ENCODE results near the gene RARB.

The RARB gene

DNA sequence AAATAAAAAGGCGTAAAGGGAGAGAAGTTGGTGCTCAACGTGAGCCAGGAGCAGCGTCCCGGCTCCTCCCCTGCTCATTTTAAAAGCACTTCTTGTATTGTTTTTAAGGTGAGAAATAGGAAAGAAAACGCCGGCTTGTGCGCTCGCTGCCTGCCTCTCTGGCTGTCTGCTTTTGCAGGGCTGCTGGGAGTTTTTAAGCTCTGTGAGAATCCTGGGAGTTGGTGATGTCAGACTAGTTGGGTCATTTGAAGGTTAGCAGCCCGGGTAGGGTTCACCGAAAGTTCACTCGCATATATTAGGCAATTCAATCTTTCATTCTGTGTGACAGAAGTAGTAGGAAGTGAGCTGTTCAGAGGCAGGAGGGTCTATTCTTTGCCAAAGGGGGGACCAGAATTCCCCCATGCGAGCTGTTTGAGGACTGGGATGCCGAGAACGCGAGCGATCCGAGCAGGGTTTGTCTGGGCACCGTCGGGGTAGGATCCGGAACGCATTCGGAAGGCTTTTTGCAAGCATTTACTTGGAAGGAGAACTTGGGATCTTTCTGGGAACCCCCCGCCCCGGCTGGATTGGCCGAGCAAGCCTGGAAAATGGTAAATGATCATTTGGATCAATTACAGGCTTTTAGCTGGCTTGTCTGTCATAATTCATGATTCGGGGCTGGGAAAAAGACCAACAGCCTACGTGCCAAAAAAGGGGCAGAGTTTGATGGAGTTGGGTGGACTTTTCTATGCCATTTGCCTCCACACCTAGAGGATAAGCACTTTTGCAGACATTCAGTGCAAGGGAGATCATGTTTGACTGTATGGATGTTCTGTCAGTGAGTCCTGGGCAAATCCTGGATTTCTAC, at the start of gene RARB:
Gene RARB (plus strand): TSS at position 322 of the 847 bp plus-strand sequence. CDS start 469 bp downstream, at position 791.
- DNase-seq: no peak

DNA sequence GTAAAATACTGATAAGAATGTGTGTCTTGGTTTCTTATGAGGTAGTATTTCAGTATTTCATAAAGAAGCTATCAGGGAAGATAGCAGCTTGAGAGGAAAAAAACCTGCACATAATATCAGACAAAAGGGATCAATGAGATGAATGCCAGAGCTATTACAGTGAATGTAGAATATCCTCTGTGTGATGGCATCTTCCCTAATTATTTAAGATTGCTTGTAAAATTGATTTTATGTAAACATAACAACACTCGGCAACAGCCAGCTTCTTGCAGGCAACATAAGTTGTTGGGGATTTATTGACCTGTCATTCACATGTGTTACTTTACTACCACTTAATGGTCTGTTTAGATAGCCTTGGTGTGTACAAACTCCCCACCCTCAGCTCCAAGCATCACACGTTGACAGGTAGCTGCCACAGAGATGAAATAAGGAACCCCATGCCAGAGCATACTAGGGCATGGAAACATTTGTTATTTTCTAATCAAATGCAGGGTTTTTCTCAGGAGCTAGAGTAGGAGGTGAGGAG, 49.2 kb upstream of the RARB start:
- no peak for DNase-seq

DNA sequence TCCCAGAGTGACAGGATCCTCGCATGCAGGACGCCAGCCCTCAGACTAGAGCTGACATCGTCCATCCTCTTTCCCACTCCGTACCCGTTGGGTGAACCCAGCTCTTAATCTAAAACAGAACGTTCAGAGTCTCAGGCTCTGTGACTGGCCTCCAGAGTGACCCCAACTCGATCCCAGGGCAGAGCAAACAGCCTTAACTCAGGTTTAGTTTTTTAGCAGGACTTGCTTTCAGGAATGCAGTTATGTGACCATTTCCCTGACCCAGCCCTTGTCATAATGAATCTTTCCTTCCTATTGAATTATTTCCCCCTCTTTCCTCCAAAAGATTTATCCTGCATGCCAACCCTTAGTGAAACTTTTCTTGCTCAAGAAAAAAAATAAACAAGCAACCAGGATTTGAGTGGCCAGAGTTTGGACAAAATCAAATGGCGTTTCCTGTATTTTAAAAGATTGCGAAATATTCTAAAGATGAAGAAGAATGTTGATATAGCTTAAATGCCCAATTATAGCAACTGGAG, 47.8 kb upstream of the RARB start:
- DNase-seq: no peak

DNA sequence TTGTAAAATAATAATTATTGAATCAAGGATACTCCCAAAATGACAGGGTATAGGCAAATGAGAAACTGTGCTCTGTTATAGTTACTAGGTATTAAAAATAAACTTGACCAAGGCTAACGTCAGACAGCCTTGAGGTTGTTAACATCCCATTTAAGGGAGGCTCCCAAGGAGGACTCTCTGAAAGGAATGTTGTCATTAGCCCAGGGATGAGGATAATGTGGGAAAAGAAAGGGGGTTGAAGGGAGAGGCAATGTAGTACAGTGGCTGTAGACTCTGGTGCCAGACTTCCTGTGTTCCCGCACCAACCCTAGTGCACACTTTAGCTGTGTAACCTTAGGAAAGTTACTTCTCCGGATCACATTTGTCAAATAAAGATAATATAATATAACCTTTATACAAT, 47.0 kb upstream of the RARB start:
- no peak for DNase-seq

DNA sequence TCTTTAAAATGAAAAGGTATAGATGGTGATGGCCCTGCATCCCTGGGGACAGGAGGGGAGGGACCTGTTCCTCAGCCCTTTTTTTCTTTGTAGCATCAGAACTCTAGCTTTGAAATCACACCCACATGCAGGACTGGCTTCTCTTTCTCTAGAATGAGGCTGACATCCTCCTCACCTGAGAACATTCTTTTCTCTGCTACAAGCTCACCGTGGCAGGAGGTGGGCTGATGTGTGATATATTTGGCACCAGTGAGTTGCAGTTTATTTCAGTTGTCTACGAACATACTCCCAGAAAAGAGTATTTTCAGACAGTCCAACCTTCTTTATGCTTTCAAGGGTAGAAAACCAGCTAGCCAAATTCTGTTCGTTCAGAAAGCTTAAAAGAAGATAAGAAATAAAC, 43.6 kb upstream of the RARB start:
- no peak for DNase-seq

DNA sequence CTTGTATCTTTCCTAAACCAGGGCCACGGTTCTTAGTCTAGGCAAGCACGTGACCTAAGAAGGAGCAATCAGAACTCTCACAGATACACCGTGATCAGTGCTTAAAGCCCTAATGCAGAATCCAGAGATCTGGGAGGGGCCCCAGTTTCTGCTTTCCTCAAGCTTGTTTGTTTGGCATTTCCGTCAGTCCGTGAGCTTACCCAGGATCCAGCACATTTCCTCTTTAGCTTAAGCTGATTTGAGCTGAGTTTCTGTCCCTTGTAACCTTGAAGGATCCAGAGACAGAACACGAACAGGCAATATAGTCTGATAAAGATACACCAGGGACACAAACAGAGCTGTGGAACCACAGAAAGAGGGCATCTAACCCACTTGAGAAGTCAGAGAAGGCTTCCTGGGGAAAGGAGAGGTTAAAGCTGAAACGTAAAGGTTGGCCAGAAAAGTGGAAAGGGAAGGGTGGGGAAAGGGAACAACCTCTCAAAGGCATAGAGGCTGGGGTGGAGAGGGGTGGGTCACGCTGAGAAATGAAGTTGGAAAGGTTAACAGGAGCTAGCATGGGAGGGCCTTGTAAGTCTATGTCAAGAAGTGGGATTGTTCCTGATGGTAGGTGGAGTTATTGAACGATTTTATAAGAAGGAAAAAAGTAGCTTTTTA, 42.1 kb upstream of the RARB start:
- no peak for DNase-seq

DNA sequence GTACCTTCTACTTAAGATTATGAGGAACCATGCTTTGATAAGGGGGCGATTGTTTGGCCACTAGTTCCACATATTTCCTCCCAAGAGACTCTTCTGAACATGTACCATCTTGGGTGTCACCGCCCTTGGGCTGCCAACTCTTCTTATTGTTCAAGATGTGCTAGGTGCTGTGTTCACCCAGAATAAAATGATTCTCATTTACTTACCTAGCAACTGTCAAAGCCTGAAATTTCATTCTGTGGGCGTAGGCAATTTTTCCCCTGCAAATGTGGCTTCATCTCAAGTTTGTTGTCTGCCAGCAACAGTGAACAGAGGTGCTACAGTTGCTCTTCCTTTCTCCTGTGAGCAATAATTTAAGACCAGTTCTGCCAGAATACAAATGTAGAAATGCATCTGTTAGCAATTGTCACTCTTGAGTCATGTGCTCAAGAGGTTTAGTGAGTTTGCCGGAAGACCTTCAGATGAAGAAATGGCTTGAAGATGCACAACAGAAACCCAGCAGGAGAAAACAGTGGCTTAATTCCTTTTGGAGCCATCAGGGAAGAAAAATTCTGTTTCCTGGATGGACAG, 41.3 kb upstream of the RARB start:
- no peak for DNase-seq

DNA sequence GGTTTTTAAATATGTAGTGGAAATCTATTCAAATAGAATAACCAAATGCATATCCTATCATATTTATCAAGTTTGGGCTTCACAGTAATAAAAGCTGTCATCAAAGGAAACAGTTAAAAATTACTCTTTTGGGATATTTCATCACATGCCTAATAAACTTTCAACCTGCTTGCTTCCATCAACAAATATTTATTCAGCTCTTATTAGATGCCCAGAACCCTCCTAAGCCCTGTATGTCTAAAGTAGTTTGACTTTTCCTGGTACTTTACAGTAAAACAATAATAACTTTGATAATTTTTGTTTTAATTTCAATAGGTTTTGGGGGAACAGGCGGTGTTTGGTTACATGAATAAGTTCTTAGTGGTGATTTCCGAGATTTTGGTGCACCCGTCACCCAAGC, 37.5 kb upstream of the RARB start:
- no peak for DNase-seq

DNA sequence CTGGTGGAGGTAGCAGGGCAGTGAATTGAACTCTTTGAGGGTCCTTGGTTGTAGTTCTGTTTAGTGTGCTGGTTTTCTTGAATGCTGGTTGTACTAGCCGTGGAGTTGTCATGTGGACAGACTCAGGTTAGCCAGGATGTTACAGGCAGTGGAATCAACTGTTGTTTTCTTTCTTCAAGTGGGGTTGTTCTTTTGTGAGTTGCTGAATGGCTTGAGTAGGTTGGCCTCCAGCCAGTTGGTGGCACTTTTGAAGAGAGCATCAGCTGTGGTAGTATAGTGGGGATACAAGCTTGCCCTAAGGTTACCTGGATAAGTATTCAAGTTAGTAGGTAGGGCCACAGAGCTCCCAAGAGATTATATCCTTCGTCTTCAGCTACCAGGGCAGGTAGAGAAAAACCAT, 31.8 kb upstream of the RARB start:
- DNase-seq: no peak

DNA sequence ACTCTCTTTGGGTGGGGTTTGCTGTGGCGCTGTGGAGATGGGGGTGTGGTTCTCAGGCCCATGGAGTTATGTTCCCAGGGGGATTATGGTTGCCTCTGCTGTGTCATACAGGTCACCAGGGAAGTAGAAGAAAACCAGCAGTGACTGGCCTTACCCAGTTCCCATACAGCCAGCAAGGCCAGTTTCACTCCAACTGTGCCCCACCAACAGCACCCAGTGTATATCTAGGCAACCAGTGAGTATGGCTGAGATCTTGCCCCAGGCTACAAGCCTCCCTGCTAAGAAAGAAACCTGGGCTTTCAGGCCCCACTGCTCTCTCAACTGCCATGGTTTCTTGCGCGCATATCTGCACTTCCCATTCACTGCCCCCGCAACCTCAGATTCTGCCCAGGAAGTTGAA, 31.4 kb upstream of the RARB start:
- DNase-seq: no peak

DNA sequence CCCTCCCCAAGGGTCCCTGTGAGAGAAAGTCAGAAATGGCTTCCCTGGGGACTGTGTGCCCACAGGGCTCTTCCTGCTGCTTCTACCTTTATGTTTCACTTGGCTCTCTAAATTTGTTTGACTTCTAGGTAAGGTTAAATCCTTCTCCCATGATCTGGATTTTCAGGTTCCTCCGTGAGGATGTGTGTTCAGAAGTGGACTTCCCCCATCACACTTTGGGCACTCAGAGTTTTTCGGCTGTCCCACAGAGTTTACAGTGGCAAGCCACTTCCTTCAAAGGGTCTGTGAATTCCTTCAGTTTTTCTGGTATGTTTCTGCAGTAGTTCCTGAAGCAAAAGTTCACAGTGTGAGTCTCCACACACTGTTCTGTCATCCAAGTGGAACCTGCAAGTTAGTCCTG, 30.9 kb upstream of the RARB start:
- DNase-seq: no peak

DNA sequence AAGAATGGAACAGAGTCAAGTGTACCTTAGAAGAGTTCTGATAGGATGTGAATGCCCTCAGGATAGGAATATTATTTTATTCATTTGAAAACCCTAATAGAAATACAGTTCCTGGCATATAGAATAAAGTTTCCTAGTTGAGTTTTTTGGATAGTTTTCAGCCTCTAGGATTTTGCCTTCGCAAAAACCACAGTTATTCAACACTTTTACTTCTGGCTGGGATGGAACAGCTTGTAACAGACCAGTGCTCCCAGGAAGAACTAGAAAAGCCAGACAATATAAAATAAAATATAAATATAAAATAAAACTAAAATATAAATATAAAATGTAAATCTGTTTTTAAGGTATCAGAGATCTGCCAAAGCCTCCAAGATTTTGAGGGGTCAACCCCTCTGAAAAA, 27.5 kb upstream of the RARB start:
- DNase-seq: no peak

DNA sequence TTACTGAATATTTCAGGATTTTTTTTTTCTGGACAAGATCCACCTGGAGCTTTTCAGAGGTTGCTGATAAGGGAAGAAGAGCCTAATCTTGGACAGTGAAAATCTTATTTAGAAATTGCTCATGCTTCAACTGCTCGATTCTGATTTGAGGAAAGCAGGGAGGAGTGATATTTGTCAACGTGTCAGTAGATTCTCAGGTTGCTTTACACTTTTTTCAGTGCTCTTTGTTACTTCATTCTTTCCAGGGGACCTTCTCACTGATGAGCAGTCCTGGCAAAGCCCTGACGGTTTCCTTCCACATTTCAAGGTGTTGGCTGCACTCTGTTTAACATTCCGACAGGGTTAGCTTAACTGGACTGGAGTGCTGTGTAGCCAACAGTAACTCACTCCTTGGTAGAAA, 24.1 kb upstream of the RARB start:
- no peak for DNase-seq

DNA sequence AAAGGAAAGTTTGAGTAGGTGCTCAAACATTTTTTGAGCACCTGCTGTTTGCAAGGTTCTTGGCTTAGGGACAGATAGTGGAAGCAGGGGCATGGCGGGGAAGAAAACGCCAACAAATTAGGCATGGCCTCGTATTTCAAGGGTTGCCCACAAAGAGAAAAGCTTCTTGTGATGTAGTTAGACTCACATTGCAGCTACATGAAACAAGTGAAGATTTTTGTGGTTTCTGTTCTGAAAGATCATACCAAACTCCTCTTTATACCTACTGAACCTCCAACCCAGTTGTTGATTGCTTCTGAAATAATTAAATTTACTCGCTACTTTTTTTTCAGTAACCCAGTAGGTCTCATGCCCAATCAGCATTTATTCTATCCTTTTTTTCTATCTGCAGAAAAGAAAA, 23.5 kb upstream of the RARB start:
- DNase-seq: no peak

DNA sequence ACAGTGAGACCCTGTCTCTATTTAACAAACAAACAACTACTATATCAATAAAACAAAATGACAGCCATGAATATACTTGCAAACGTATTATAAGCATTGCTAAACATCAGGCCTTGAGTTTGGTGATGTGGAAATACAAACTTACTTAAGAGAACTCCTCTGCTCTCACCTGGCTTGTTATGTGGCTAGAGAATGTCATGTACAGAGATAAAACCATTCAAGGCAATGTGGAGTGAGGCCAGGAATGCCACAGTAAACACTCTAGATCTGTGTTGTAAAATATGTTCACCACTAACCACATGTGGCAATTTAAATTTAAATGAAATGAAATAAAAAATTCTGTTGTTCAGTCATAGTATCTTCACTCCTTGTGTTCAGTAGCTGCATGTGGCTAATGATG, 22.7 kb upstream of the RARB start:
- DNase-seq: no peak

DNA sequence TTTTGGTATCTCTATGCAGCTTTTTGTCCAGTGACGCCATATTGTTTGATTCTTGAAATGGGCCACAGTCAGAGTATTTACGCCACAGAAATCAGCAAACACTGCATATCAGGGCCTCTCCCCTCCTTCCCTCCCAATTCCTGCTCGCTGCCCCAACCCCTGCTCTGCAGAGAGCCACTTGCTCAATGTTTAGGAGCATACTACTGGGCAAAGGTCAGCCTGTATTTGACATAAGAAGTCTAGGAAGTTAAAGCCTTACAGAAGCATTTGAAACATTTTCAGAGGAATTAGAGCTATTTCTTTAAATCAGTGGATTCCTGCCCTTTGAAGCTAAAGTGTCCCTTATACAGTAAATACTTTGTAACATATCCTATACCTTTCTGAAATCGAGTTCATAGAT, 17.4 kb upstream of the RARB start:
- no peak for DNase-seq

DNA sequence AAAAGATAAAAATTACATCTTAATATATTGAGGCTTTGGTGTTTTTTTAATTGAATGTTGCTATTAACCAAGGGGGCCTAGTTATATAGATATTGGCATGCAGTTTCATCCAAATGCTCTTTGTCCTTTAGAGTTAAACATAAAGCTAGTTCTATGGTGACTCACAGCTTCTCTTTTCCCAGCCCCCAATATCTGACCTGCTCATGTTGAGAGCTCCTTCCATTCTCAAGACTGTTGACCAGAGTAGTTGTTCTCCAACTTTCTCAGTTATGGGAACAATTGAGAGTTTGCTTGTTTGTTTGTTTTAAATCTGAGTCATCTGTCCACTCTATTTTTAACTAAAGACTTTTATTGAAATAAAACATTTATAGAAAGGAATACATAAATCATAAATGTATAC, 15.8 kb upstream of the RARB start:
- no peak for DNase-seq

DNA sequence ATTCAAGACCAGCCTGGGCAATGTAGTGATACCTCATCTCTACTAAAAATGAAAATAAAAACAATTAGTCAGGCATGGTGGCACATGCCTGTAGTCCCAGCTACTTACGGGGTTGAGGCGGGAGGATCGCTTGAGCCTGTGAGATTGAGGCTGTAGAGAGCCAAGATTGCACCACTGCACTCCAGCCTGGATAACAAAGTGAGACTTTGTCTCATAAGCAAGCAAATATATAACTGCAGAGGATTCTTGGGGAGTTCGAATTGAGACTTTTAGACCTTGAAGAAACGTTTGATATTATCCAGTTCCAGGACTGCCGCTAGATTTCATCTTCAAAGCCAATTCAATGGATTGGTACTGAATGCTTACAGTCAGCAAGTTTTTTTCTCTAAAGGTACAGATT, 11.9 kb upstream of the RARB start:
- DNase-seq: no peak

DNA sequence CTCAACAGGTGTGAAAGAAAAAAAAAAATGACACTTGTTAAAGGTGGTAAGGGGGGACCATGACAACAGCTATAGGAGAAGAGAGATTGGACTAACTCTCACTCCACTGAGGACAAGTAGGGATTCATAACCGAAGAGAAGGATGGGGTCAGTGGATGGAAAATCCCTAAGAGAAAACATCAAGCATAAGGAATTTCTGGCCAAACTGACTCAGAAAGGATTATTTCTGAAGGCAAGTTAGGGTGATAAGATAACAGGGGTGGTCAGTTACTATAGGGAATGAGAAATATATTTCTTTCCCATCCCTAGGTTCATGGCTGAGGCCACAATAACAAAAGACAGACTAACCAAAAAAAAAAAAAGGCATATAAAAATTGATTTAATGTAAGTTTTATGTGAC, 9.5 kb upstream of the RARB start:
- DNase-seq: no peak

DNA sequence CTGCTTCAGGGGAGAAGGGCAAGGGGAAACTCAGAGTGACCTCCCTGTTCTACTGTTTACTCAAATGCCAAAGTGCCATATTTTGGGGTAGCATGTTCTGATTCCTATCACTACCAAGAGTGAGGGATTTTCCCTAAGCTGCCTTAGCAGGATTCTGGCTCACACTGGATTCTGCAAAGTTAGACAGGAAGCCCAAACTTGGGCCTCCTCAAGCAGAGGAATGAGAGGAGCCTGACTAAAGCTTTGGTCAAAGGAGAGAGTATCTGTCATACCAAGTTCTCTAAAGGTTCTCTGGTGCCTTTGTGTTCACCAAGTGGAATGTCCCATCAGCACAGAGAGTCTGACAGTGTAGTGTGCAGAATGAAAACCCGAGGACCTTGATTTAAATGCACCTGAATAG, 8.8 kb upstream of the RARB start:
- DNase-seq: no peak

DNA sequence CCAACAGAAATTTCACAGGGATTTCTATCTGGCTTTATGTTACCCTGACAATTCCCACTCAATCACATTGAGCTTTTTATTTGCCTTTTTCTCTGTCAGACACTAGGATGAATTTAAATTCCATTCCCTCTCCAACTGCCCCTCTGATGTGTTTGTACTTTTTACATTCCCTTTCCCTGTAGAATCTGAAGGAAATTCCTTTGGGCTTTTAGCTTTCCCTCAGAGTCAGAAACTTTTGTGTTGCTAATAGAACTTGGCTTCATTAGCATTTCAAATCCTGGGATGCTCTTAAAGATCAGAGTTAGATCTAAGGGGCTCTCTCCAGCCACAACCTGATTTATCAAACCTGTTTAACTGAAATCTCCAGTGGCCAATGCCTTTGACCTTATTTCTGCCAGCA, 7.9 kb upstream of the RARB start:
- no peak for DNase-seq

DNA sequence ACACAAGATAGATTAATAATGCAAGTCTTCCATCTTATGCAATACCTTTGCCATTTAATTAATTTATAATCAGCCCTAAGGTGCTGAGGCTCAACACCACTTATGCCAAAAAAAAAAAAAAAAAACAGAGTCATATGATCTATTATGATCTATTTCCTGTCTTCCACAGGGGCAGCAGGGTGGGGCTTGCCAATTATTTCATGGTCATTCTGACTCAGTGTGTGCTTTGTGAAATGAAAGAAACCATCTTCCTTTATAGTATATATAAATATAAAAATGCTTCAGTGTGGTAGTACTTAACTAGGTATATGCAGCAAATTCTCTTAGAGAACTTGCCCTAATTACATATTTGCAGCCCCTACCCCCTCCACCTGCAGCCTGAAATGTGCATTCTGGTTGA, 7.2 kb upstream of the RARB start:
- no peak for DNase-seq

DNA sequence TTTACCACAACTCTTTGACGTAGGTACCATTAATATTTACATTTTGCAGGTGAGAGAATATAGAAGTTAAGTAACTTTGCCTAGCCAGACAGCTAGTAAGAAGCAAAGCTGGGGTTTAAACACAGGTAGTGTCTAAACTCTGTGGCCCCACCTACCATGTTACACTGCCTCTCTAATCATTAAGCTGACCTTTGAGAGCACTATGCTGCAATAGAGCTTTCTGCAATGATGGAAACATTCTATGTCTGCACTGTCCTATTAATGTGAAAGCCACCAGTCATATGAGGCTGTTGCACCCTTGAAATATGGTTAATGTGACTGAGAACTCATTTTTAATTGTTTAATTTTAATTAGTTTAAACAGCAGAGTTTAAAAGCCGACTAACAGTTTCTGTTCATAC, 6.3 kb upstream of the RARB start:
- no peak for DNase-seq

Data from activated CD8-positive, alpha-beta memory T cell treated with anti-CD3 and anti-CD28 coated beads, Interleukin-2, amount 50 U/mL, for 48 hours (primary cell).